ENCODE measurements around the gene LLGL1. TPM values are rescaled to one million over a fixed set of nuclear protein-coding genes. Genes with fewer than 3 reads are reported as not detected.

LLGL1 gene
- total RNA-seq, 1 experiment from 2014 or later = 44.3 TPM

- TF ChIP-seq, protein P1, sequence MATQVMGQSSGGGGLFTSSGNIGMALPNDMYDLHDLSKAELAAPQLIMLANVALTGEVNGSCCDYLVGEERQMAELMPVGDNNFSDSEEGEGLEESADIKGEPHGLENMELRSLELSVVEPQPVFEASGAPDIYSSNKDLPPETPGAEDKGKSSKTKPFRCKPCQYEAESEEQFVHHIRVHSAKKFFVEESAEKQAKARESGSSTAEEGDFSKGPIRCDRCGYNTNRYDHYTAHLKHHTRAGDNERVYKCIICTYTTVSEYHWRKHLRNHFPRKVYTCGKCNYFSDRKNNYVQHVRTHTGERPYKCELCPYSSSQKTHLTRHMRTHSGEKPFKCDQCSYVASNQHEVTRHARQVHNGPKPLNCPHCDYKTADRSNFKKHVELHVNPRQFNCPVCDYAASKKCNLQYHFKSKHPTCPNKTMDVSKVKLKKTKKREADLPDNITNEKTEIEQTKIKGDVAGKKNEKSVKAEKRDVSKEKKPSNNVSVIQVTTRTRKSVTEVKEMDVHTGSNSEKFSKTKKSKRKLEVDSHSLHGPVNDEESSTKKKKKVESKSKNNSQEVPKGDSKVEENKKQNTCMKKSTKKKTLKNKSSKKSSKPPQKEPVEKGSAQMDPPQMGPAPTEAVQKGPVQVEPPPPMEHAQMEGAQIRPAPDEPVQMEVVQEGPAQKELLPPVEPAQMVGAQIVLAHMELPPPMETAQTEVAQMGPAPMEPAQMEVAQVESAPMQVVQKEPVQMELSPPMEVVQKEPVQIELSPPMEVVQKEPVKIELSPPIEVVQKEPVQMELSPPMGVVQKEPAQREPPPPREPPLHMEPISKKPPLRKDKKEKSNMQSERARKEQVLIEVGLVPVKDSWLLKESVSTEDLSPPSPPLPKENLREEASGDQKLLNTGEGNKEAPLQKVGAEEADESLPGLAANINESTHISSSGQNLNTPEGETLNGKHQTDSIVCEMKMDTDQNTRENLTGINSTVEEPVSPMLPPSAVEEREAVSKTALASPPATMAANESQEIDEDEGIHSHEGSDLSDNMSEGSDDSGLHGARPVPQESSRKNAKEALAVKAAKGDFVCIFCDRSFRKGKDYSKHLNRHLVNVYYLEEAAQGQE (IDR thresholded peaks at IDR 0.05; ENCODE audit: low read depth) = no peak
- TF ChIP-seq POLR2AphosphoS5 (IDR thresholded peaks at IDR 0.05; ENCODE audit: low read depth, low read length) = no peak
- no peak for TF ChIP-seq SP1 (IDR thresholded peaks at IDR 0.05; ENCODE audit: low read depth)
- no peak for TF ChIP-seq SIN3A (IDR thresholded peaks at IDR 0.05; ENCODE audit: low read depth)
- no peak for TF ChIP-seq CBX3 (IDR thresholded peaks at IDR 0.05; ENCODE audit: low read depth)
Measured at GRCh38 chr17:18194804-18195203, 30.6 kb upstream of the LLGL1 start (continued).

- Histone ChIP-seq H2AFZ (ENCODE audit: low read depth, low read length, poor library complexity, severe bottlenecking) (no peak overlapping the region), H3K79me2 (ENCODE audit: insufficient read depth, low read length) (peaks cover 97% of the 10 kb centered on the region), H3K36me3 (ENCODE audit: control insufficient read depth in 1 of 2, insufficient read depth in 2 of 2, low read length in 2 of 2) (peaks cover 53 to 62% of the 10 kb centered on the region in 2 experiments), H3K9me3 (ENCODE audit: control insufficient read depth in 1 of 2, insufficient read depth in 1 of 2, low read depth in 1 of 2, low read length in 2 of 2) (no peaks in the 10 kb centered on the region), H4K20me1 (ENCODE audit: insufficient read depth) (peaks cover 8% of the 10 kb centered on the region; the same call in 1 of the 2 replicates), H3K4me1 (ENCODE audit: control insufficient read depth in 1 of 2, insufficient read depth in 2 of 2, low read length in 2 of 2) (no peaks in the 10 kb centered on the region), H3K9ac (ENCODE audit: low read length) (no peak overlapping the region), H3K9me2 (ENCODE audit: insufficient read depth) (no peaks in the 10 kb centered on the region), H3K27me3 (ENCODE audit: insufficient read depth, low read length) (no peaks in the 10 kb centered on the region), H3K4me3 (replicated peaks in 1 of 2; ENCODE audit: low read depth in 1 of 2, low read length in 2 of 2) (no peak overlapping the region), H3K27ac (ENCODE audit: low read depth, low read length) (no peak overlapping the region), H3K4me2 (ENCODE audit: low read length) (no peak overlapping the region)
- RAD21 ChIA-PET (ENCODE audit: low non-redundant PET in 1 of 2, low total read pairs in 2 of 2, uncharacterized antibody in 2 of 2, unreplicated experiment in 2 of 2) = no interaction called here
- ATAC-seq = no peak
- intact Hi-C loops (cut with micrococcal nuclease) = no loop called here
- no peak for TF ChIP-seq EGR1 (IDR thresholded peaks at IDR 0.05; ENCODE audit: low read depth)
- TF ChIP-seq JUND (IDR thresholded peaks at IDR 0.05) = no peak
- TF ChIP-seq POLR2AphosphoS5 (IDR thresholded peaks at IDR 0.05; ENCODE audit: low read depth, low read length) = no peak
- no peak for TF ChIP-seq SRF (IDR thresholded peaks at IDR 0.05; ENCODE audit: low read depth)
- TF ChIP-seq, protein P2, sequence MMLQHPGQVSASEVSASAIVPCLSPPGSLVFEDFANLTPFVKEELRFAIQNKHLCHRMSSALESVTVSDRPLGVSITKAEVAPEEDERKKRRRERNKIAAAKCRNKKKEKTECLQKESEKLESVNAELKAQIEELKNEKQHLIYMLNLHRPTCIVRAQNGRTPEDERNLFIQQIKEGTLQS (IDR thresholded peaks at IDR 0.05) = no peak
- TF ChIP-seq MAX (IDR thresholded peaks at IDR 0.05) = no peak
- BruUV-seq (replicated peaks) = TSS peak; percentile 6
- POLR2A ChIA-PET = no interaction called here
- CTCF ChIA-PET = no interaction called here
- DNase-seq (ENCODE audit: low read depth, low spot score) = no peak
Measured at GRCh38 chr17:18195246-18195645, 30.2 kb upstream of the LLGL1 start.
